ENCODE data around the gene TTLL8. TPM values are rescaled to one million over a fixed set of nuclear protein-coding genes. Genes with fewer than 3 reads are reported as not detected.

TTLL8 gene
- total and polyA plus RNA-seq, 9 donors, result not detected

DNA sequence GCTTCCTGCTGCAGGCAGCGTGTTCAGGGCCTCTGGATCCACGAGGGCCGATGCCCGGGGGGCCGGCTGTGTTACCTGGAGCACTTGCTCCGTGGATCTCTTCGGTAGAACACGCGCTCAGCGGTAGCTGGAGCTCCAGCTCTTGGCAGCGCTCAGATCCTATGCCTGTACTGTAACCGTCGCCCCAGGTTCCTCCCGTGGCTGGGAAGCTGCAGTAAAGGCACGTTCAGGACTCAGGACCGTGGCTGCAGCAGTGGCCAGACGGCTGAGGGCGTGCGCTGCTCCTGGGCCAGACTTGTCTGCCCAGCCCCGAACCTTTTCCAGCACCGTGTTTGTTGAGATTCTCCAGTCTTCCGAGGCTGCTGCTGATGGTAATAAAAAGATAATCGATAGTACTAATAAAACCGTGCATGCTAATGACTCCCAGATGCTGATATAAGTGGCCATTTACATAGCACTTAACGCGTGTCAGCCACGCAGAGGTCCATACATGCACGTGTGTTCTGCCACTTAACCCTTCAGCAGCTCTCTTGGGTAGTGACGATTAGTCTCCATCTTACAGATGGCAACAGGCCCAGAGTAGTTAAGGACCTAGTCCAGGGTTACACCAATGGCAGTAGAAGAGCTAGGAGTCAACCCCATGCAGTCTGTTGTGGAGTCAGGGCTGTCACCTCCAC is 33.1 kb upstream of the TTLL8 start:
- intact Hi-C loops (cut with DNase I), result no loop called here
- 76 to 82% (median 76%) methylated on average over 29 of the region's 29 CpGs for WGBS, 3 donors
- TF ChIP-seq POLR2A (IDR thresholded peaks at IDR 0.05), result no peak
- no peak for TF ChIP-seq EP300 (IDR thresholded peaks at IDR 0.05)
- TF ChIP-seq, protein P1, sequence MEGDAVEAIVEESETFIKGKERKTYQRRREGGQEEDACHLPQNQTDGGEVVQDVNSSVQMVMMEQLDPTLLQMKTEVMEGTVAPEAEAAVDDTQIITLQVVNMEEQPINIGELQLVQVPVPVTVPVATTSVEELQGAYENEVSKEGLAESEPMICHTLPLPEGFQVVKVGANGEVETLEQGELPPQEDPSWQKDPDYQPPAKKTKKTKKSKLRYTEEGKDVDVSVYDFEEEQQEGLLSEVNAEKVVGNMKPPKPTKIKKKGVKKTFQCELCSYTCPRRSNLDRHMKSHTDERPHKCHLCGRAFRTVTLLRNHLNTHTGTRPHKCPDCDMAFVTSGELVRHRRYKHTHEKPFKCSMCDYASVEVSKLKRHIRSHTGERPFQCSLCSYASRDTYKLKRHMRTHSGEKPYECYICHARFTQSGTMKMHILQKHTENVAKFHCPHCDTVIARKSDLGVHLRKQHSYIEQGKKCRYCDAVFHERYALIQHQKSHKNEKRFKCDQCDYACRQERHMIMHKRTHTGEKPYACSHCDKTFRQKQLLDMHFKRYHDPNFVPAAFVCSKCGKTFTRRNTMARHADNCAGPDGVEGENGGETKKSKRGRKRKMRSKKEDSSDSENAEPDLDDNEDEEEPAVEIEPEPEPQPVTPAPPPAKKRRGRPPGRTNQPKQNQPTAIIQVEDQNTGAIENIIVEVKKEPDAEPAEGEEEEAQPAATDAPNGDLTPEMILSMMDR (IDR thresholded peaks at IDR 0.05), result no peak
- Histone ChIP-seq H3K4me1 (ENCODE audit: insufficient read depth) (no peaks in the 10 kb centered on the region), H3K36me3 (no peaks in the 10 kb centered on the region), H3K9me3 (no peaks in the 10 kb centered on the region), H3K4me3 (no peak overlapping the region), H3K27me3 (no peaks in the 10 kb centered on the region), H3K27ac (no peak overlapping the region)
- no peak for DNase-seq

GRCh38 chr22:50090412-50090714 is 32.3 kb upstream of the TTLL8 start:
- no peak overlapping the region for H3K27ac ChIP-seq

DNA sequence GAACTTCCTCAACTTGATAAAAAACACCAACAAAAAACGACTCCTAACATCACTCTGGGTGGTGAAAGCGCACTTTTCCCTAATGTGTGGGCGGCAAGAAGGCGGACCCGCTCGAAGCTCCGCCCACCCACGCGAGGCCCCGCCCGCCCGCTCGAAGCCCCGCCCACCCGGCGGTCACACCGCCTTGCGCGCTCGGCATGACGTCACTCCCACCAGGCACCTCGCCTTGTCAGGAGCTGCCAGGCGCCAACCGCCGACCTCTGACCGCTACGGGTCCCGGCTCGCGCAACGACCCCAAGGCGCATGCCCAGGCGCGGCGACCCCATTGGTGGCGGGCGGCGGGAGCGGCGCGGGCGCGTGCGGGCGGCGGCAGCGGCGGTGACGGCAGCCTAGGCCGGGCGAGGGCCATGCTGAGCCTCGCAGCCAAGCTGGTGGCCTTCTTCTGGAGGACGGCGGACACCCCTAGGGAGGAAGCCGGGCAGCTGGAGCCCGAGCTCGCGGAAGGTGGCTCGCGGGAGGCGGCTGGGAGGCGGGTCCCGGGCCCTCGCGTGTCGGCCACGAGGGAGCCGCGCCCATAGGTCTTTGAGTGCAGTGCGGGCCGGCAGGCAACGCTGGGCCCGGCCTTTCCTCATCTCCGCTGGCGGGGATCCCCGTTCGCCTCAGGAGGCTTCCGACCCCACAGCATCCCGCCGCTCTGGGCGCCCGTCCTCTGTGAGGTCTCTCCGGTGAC is 31.7 kb upstream of the TTLL8 start, which contains the start of gene MOV10L1:
Gene MOV10L1 (plus strand): TSS at position 325 of the 730 bp plus-strand sequence. CDS start 83 bp downstream, at position 408.
- no peaks in the 10 kb centered on the region for H3K27me3 ChIP-seq
- H3K36me3 ChIP-seq, result no peaks in the 10 kb centered on the region
- no peaks in the 10 kb centered on the region for H3K9me3 ChIP-seq
- TF ChIP-seq EP300 (IDR thresholded peaks at IDR 0.05), result no peak
- TF ChIP-seq, protein P1 (IDR thresholded peaks at IDR 0.05), result no peak
- TF ChIP-seq POLR2A (IDR thresholded peaks at IDR 0.05), result no peak
- no peak within 1 kb of the TSS for H3K4me3 ChIP-seq
- intact Hi-C loops (cut with DNase I), result no loop called here
- DNase-seq, result peak; percentile 30 to 67 (median 49)
- no peak within 1 kb of the TSS for H3K27ac ChIP-seq
- 34 to 48% (median 38%) methylated on average over 51 to 83 of the region's 83 CpGs for WGBS, 3 donors
- H3K4me1 ChIP-seq (ENCODE audit: insufficient read depth), result no peaks in the 10 kb centered on the region

More at GRCh38 chr22:50090412-50090714, 32.3 kb upstream of the TTLL8 start:
- Histone ChIP-seq H3K4me1 (ENCODE audit: insufficient read depth) (no peaks in the 10 kb centered on the region), H3K4me3 (no peak overlapping the region), H3K27me3 (no peaks in the 10 kb centered on the region), H3K9me3 (no peaks in the 10 kb centered on the region), H3K36me3 (no peaks in the 10 kb centered on the region)
- intact Hi-C loops (cut with DNase I), result no loop called here
- no peak for DNase-seq
- no peak for TF ChIP-seq POLR2A (IDR thresholded peaks at IDR 0.05)
- TF ChIP-seq, protein P1 (IDR thresholded peaks at IDR 0.05), result no peak
- no peak for TF ChIP-seq EP300 (IDR thresholded peaks at IDR 0.05)
- WGBS, 3 donors, result 91 to 94% (median 92%) methylated on average over 22 of the region's 22 CpGs

DNA sequence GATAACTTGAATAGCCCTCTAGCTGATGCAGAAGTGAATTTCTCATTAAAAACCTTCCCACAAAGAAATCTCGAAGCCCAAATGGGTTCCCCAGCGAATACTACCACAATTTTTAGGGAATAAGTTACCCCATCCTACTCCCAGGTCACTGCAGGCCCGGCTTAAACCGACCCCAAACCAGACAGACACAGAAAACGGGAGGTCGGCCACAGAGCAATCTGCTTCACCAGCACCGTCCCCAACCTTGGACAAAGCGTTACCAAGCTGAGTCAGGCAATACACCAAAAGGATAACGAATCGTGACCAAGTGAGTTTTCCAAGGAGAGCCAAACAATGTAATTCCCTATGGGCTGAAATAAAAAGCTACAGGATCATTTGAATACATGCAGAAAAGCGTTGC is 31.1 kb upstream of the TTLL8 start:
- Histone ChIP-seq H3K36me3 (no peaks in the 10 kb centered on the region), H3K4me3 (no peak overlapping the region), H3K9me3 (no peaks in the 10 kb centered on the region), H3K4me1 (ENCODE audit: insufficient read depth) (peaks cover 2% of the 10 kb centered on the region), H3K27me3 (no peaks in the 10 kb centered on the region), H3K27ac (no peak overlapping the region)
- TF ChIP-seq POLR2A (IDR thresholded peaks at IDR 0.05), result no peak
- TF ChIP-seq, protein P1 (IDR thresholded peaks at IDR 0.05), result no peak
- TF ChIP-seq EP300 (IDR thresholded peaks at IDR 0.05), result no peak
- 72 to 80% (median 73%) methylated on average over 11 of the region's 11 CpGs for WGBS, 3 donors
- DNase-seq, result no peak
- intact Hi-C loops (cut with DNase I), result no loop called here
